ENCODE results near the gene SMG1. TPM values are rescaled to one million over a fixed set of nuclear protein-coding genes. Genes with fewer than 3 reads are reported as not detected.

The SMG1 gene
- total RNA-seq, 5 donors from 2014 or later (not counting 1 experiment from before 2014, with no cell fraction given): 134 to 173 (median 166) TPM

GRCh38 chr16:18846416-18846815 is 79.8 kb downstream of the SMG1 start:
- Histone ChIP-seq H3K4me3 (ENCODE audit: control insufficient read depth in 1 of 2, extremely low read depth in 1 of 2, low read length in 1 of 2) (no peak overlapping the region), H3K27ac (ENCODE audit: low read length) (no peak overlapping the region), H3K9me3 (no peaks in the 10 kb centered on the region), H3K27me3 (replicated peaks in 1 of 2; ENCODE audit: control insufficient read depth in 2 of 2, extremely low read depth in 1 of 2, insufficient read depth in 2 of 2, low read length in 1 of 2) (no peaks in the 10 kb centered on the region), H3K4me1 (ENCODE audit: control insufficient read depth in 1 of 2, extremely low read depth in 1 of 2, insufficient read depth in 2 of 2, low read length in 2 of 2) (no peaks in the 10 kb centered on the region), H3K36me3 (ENCODE audit: control insufficient read depth in 2 of 2, extremely low read depth in 1 of 2, insufficient read depth in 1 of 2, low read length in 1 of 2) (peaks cover 11 to 79% of the 10 kb centered on the region in 2 donors)
- H3K4me3 Mint-ChIP-seq: no peak overlapping the region
- H3K27me3 Mint-ChIP-seq: no peaks in the 10 kb centered on the region
- POLR2A ChIA-PET: no interaction called here
- no CpG with 5 or more reads among the region's 1 CpG for WGBS (ENCODE audit: insufficient coverage)
- H3K27ac Mint-ChIP-seq: no peak overlapping the region
- peaks cover 0 to 1% (median 0%) of the 10 kb centered on the region in 3 donors for H3K4me1 Mint-ChIP-seq
- H3K36me3 Mint-ChIP-seq: peaks cover 65% of the 10 kb centered on the region
- no peak for DNase-seq
- no peaks in the 10 kb centered on the region for H3K9me3 Mint-ChIP-seq
- no peak for ATAC-seq (replicated peaks in 1 of 4)
- CTCF ChIA-PET: interaction anchor here in 1 of 2 donors (2.3 kb wide), 1 partner anchor 45 kb away, joined by 11 read pairs; the partner anchor contains the start of gene ARL6IP1

- Mint-ChIP-seq H3K4me1 (peaks cover 0 to 1% (median 0%) of the 10 kb centered on the region in 3 donors), H3K4me3 (no peak overlapping the region), H3K9me3 (no peaks in the 10 kb centered on the region), H3K27ac (no peak overlapping the region), H3K27me3 (no peaks in the 10 kb centered on the region), H3K36me3 (peaks cover 67% of the 10 kb centered on the region)
- DNase-seq: no peak
- ATAC-seq (replicated peaks in 1 of 4): no peak
- H3K4me3 ChIP-seq (ENCODE audit: control insufficient read depth in 1 of 2, extremely low read depth in 1 of 2, low read length in 1 of 2): no peak overlapping the region
- POLR2A ChIA-PET: no interaction called here
- H3K27ac ChIP-seq (ENCODE audit: low read length): no peak overlapping the region
- WGBS (ENCODE audit: insufficient coverage): 100% methylated on average over 2 of the region's 6 CpGs
- CTCF ChIA-PET: no interaction called here
- H3K27me3 ChIP-seq (replicated peaks in 1 of 2; ENCODE audit: control insufficient read depth in 2 of 2, extremely low read depth in 1 of 2, insufficient read depth in 2 of 2, low read length in 1 of 2): no peaks in the 10 kb centered on the region
- no peaks in the 10 kb centered on the region for H3K4me1 ChIP-seq (ENCODE audit: control insufficient read depth in 1 of 2, extremely low read depth in 1 of 2, insufficient read depth in 2 of 2, low read length in 2 of 2)
- peaks cover 8 to 77% of the 10 kb centered on the region in 2 donors for H3K36me3 ChIP-seq (ENCODE audit: control insufficient read depth in 2 of 2, extremely low read depth in 1 of 2, insufficient read depth in 1 of 2, low read length in 1 of 2)
- H3K9me3 ChIP-seq: no peaks in the 10 kb centered on the region
Observed at GRCh38 chr16:18842565-18842964, 83.6 kb downstream of the SMG1 start.

- Histone ChIP-seq H3K9me3 (no peaks in the 10 kb centered on the region), H3K27ac (ENCODE audit: low read length) (no peak overlapping the region), H3K27me3 (replicated peaks in 1 of 2; ENCODE audit: control insufficient read depth in 2 of 2, extremely low read depth in 1 of 2, insufficient read depth in 2 of 2, low read length in 1 of 2) (no peaks in the 10 kb centered on the region), H3K4me3 (ENCODE audit: control insufficient read depth in 1 of 2, extremely low read depth in 1 of 2, low read length in 1 of 2) (no peak overlapping the region), H3K4me1 (ENCODE audit: control insufficient read depth in 1 of 2, extremely low read depth in 1 of 2, insufficient read depth in 2 of 2, low read length in 2 of 2) (no peaks in the 10 kb centered on the region), H3K36me3 (ENCODE audit: control insufficient read depth in 2 of 2, extremely low read depth in 1 of 2, insufficient read depth in 1 of 2, low read length in 1 of 2) (peaks cover 8 to 77% of the 10 kb centered on the region in 2 donors)
- Mint-ChIP-seq H3K4me1 (peaks cover 0 to 1% (median 0%) of the 10 kb centered on the region in 3 donors), H3K4me3 (no peak overlapping the region), H3K27ac (no peak overlapping the region), H3K27me3 (no peaks in the 10 kb centered on the region), H3K36me3 (peaks cover 67% of the 10 kb centered on the region), H3K9me3 (no peaks in the 10 kb centered on the region)
- WGBS (ENCODE audit: insufficient coverage): 100% methylated on average over 1 of the region's 7 CpGs
- ChIA-PET CTCF (no interaction called here), POLR2A (no interaction called here)
- ATAC-seq (replicated peaks in 1 of 4): no peak
- DNase-seq: no peak
Observed at GRCh38 chr16:18841833-18842525, 84.2 kb downstream of the SMG1 start.

DNA sequence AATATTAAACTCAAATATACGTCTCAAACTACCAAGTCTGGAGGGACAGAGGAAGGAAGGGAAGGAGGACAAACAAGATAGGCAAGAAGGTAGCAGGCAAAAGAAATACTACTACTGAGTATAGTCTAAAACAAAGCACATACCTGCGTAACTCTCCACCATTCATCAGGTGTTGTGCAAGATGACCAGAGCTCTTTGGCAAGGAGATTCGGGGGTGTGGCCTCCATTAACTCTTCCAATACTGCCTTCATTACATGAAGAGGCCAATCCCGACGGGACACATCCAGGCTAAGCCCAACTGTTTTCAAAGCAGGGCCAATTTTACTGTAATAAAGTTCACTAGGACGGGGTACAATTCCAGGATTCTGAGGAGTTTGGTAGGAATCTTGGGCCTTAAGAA is 86.7 kb downstream of the SMG1 start:
- Histone ChIP-seq H3K27ac (ENCODE audit: low read length) (no peak overlapping the region), H3K4me1 (ENCODE audit: control insufficient read depth in 1 of 2, extremely low read depth in 1 of 2, insufficient read depth in 2 of 2, low read length in 2 of 2) (no peaks in the 10 kb centered on the region), H3K9me3 (no peaks in the 10 kb centered on the region), H3K27me3 (replicated peaks in 1 of 2; ENCODE audit: control insufficient read depth in 2 of 2, extremely low read depth in 1 of 2, insufficient read depth in 2 of 2, low read length in 1 of 2) (no peaks in the 10 kb centered on the region), H3K4me3 (ENCODE audit: control insufficient read depth in 1 of 2, extremely low read depth in 1 of 2, low read length in 1 of 2) (no peak overlapping the region), H3K36me3 (ENCODE audit: control insufficient read depth in 2 of 2, extremely low read depth in 1 of 2, insufficient read depth in 1 of 2, low read length in 1 of 2) (peaks cover 16 to 83% of the 10 kb centered on the region in 2 donors)
- H3K4me1 Mint-ChIP-seq: no peaks in the 10 kb centered on the region
- peaks cover 67% of the 10 kb centered on the region for H3K36me3 Mint-ChIP-seq
- ChIA-PET POLR2A (no interaction called here), CTCF (no interaction called here)
- no peak overlapping the region for H3K4me3 Mint-ChIP-seq
- H3K9me3 Mint-ChIP-seq: no peaks in the 10 kb centered on the region
- H3K27me3 Mint-ChIP-seq: no peaks in the 10 kb centered on the region
- ATAC-seq (replicated peaks in 1 of 4) (no peak), DNase-seq (no peak)
- peak overlapping the region in 1 of 2 donors; percentile 31 for H3K27ac Mint-ChIP-seq
- WGBS (ENCODE audit: insufficient coverage): no CpG with 5 or more reads among the region's 6 CpGs

DNA sequence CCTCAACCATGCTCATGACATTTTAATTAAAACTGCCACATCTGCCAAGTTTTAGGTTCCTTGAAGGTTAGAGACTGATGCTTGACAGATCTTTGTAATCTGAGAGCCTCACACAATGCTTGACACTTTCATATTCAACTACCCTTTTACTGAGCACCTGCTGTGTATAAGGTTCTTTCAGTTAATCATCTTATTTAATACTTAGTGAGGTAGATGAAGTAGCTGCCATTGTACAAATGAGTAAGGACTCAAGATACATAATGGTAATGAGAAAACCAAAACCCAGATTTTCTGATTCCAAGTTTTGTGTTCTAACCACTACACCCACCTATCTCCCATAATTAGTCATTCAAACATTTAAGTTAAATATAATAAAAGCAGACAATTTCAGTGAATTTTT is 89.5 kb downstream of the SMG1 start:
- Histone ChIP-seq H3K36me3 (ENCODE audit: control insufficient read depth in 2 of 2, extremely low read depth in 1 of 2, insufficient read depth in 1 of 2, low read length in 1 of 2) (peaks cover 16 to 89% of the 10 kb centered on the region in 2 donors), H3K27ac (ENCODE audit: low read length) (no peak overlapping the region), H3K4me3 (ENCODE audit: control insufficient read depth in 1 of 2, extremely low read depth in 1 of 2, low read length in 1 of 2) (no peak overlapping the region), H3K4me1 (ENCODE audit: control insufficient read depth in 1 of 2, extremely low read depth in 1 of 2, insufficient read depth in 2 of 2, low read length in 2 of 2) (no peaks in the 10 kb centered on the region), H3K9me3 (no peaks in the 10 kb centered on the region), H3K27me3 (replicated peaks in 1 of 2; ENCODE audit: control insufficient read depth in 2 of 2, extremely low read depth in 1 of 2, insufficient read depth in 2 of 2, low read length in 1 of 2) (no peaks in the 10 kb centered on the region)
- Mint-ChIP-seq H3K36me3 (peaks cover 62% of the 10 kb centered on the region), H3K27ac (peak overlapping the region in 1 of 2 donors; percentile 2), H3K27me3 (no peaks in the 10 kb centered on the region), H3K9me3 (no peaks in the 10 kb centered on the region), H3K4me1 (no peaks in the 10 kb centered on the region), H3K4me3 (no peak overlapping the region)
- no peak for ATAC-seq (replicated peaks in 1 of 4)
- ChIA-PET POLR2A (no interaction called here), CTCF (interaction anchor here (0.5 to 1.7 kb wide), 2 partner anchors 36 to 38 kb away, joined by 3 to 4 read pairs; partner anchors contain the start of gene ARL6IP1 (in 1 of the 2))
- no peak for DNase-seq

- Histone ChIP-seq H3K27ac (ENCODE audit: low read length) (no peak overlapping the region), H3K4me3 (ENCODE audit: control insufficient read depth in 1 of 2, extremely low read depth in 1 of 2, low read length in 1 of 2) (no peak overlapping the region), H3K4me1 (ENCODE audit: control insufficient read depth in 1 of 2, extremely low read depth in 1 of 2, insufficient read depth in 2 of 2, low read length in 2 of 2) (no peaks in the 10 kb centered on the region), H3K27me3 (replicated peaks in 1 of 2; ENCODE audit: control insufficient read depth in 2 of 2, extremely low read depth in 1 of 2, insufficient read depth in 2 of 2, low read length in 1 of 2) (no peaks in the 10 kb centered on the region), H3K36me3 (ENCODE audit: control insufficient read depth in 2 of 2, extremely low read depth in 1 of 2, insufficient read depth in 1 of 2, low read length in 1 of 2) (peaks cover 19 to 91% of the 10 kb centered on the region in 2 donors), H3K9me3 (no peaks in the 10 kb centered on the region)
- WGBS (ENCODE audit: insufficient coverage): 40% methylated on average over 1 of the region's 4 CpGs
- Mint-ChIP-seq H3K27ac (peak overlapping the region in 1 of 2 donors; percentile 25), H3K4me1 (no peaks in the 10 kb centered on the region), H3K36me3 (peaks cover 56% of the 10 kb centered on the region), H3K9me3 (no peaks in the 10 kb centered on the region), H3K27me3 (no peaks in the 10 kb centered on the region), H3K4me3 (no peak overlapping the region)
- POLR2A ChIA-PET: interaction anchor here in 1 of 2 donors (0.6 kb wide), 1 partner anchor 18 kb away, joined by 17 read pairs; no protein-coding TSS in a partner anchor
- no peak for DNase-seq
- ATAC-seq (replicated peaks in 1 of 4): no peak
- CTCF ChIA-PET: interaction anchor here (0.5 to 1.1 kb wide), 2 partner anchors 13 to 19 kb away, joined by 4 to 5 read pairs; no protein-coding TSS in a partner anchor
Observed at GRCh38 chr16:18834864-18835263, 91.3 kb downstream of the SMG1 start.

All from T-cell (primary cell).